MM.1S (cell line): Measurements from ENCODE around the gene LRRTM4.

ENCODE experiments used
- DNase-seq: peaks from one replicate; pipeline ENCODE4 v3.0.0-alpha.2; 2015
- H2AFZ ChIP-seq: fragments of 300-600 bp; sonication (generic); 2 replicates; pipeline ENCODE4 v1.6.0; 2016; ENCODE audit warnings: antibody characterized with exemption, low read length
- H3F3A ChIP-seq: fragments of 300-600 bp; sonication (generic); 2 replicates; pipeline ENCODE4 v1.6.1; 2016; ENCODE audit warnings: mild to moderate bottlenecking, antibody characterized with exemption, low read length, moderate library complexity, mixed read lengths; ENCODE audit not compliant: insufficient read depth
- H3K27ac ChIP-seq: fragments of 300-600 bp; sonication (generic); 2 replicates; pipeline ENCODE4 v1.5.1; 2016; ENCODE audit warnings: mild to moderate bottlenecking, low read length
- H3K27me3 ChIP-seq: fragments of 300-600 bp; sonication (generic); replicated peaks from 2 replicates; pipeline ENCODE4 v1.6.0; 2016; ENCODE audit warnings: low read length; ENCODE audit not compliant: insufficient read depth
- H3K36me3 ChIP-seq: fragments of 300-600 bp; sonication (generic); replicated peaks from 2 replicates; pipeline ENCODE4 v1.6.1; 2016; ENCODE audit warnings: mild to moderate bottlenecking, low read length, mixed read lengths; ENCODE audit not compliant: insufficient read depth
- H3K4me1 ChIP-seq: fragments of 300-600 bp; sonication (generic); 2 replicates; pipeline ENCODE4 v1.6.1; 2016; ENCODE audit warnings: low read length, mixed read lengths
- H3K4me2 ChIP-seq: fragments of 300-600 bp; sonication (generic); 2 replicates; pipeline ENCODE4 v1.6.0; 2016; ENCODE audit warnings: low read depth, low read length
- H3K4me3 ChIP-seq: fragments of 300-600 bp; sonication (generic); 2 replicates; pipeline ENCODE4 v1.5.1; 2016; ENCODE audit warnings: low read length, mixed read lengths
- H3K79me2 ChIP-seq: fragments of 300-600 bp; sonication (generic); 2 replicates; pipeline ENCODE4 v1.6.1; 2016; ENCODE audit warnings: mixed run types, low read length, mixed read lengths
- H3K9ac ChIP-seq: fragments of 300-600 bp; sonication (generic); 2 replicates; pipeline ENCODE4 v1.6.1; 2016; ENCODE audit warnings: low read length, mixed read lengths
- H3K9me2 ChIP-seq: fragments of 300-600 bp; sonication (generic); replicated peaks from 2 replicates; pipeline ENCODE4 v1.6.1; 2016; ENCODE audit warnings: mild to moderate bottlenecking, low read length, mixed read lengths; ENCODE audit not compliant: insufficient read depth
- H3K9me3 ChIP-seq: fragments of 300-600 bp; sonication (generic); replicated peaks from 2 replicates; pipeline ENCODE4 v1.6.1; 2016; ENCODE audit warnings: mild to moderate bottlenecking, low read length, mixed read lengths; ENCODE audit not compliant: insufficient read depth
- H4K20me1 ChIP-seq: fragments of 300-600 bp; sonication (generic); 2 replicates; pipeline ENCODE4 v1.6.1; 2016; ENCODE audit warnings: mild to moderate bottlenecking, low read length, moderate library complexity, mixed read lengths; ENCODE audit not compliant: insufficient read depth
- EZH2 ChIP-seq: fragments of 300-600 bp; sonication (generic); optimal IDR thresholded peaks from 2 replicates; pipeline ENCODE3; 2017; ENCODE audit warnings: low read depth, mild to moderate bottlenecking, antibody characterized with exemption, low read length, mixed read lengths
- EZH2phosphoT487 ChIP-seq: fragments of 300-600 bp; sonication (generic); IDR thresholded peaks from 2 replicates; pipeline ENCODE4 v1.6.1; 2018; ENCODE audit warnings: antibody characterized with exemption, low read length
- TF ChIP-seq, protein P1 (sequence below): fragments of 300-600 bp; sonication (generic); IDR thresholded peaks from 2 replicates; pipeline ENCODE4 v1.5.1; 2016; ENCODE audit warnings: antibody characterized with exemption, low read length, mixed read lengths

The LRRTM4 gene

GRCh38 chr2:76763276-76763675, 758.9 kb downstream of the LRRTM4 start:
- H3K36me3 ChIP-seq: no peaks in the 10 kb centered on the region
- no peaks in the 10 kb centered on the region for H4K20me1 ChIP-seq
- 0 out of 2 replicates have a peak, but pooled peaks cover 3% of the 10 kb centered on the region for H3F3A ChIP-seq
- peak; percentile 90 for DNase-seq
- H2AFZ ChIP-seq: no peak overlapping the region
- no peak for TF ChIP-seq EZH2
- TF ChIP-seq EZH2phosphoT487: no peak
- TF ChIP-seq, protein P1, sequence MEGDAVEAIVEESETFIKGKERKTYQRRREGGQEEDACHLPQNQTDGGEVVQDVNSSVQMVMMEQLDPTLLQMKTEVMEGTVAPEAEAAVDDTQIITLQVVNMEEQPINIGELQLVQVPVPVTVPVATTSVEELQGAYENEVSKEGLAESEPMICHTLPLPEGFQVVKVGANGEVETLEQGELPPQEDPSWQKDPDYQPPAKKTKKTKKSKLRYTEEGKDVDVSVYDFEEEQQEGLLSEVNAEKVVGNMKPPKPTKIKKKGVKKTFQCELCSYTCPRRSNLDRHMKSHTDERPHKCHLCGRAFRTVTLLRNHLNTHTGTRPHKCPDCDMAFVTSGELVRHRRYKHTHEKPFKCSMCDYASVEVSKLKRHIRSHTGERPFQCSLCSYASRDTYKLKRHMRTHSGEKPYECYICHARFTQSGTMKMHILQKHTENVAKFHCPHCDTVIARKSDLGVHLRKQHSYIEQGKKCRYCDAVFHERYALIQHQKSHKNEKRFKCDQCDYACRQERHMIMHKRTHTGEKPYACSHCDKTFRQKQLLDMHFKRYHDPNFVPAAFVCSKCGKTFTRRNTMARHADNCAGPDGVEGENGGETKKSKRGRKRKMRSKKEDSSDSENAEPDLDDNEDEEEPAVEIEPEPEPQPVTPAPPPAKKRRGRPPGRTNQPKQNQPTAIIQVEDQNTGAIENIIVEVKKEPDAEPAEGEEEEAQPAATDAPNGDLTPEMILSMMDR: no peak
- peak overlapping the region; percentile 47 for H3K4me2 ChIP-seq
- H3K9ac ChIP-seq: no peak overlapping the region
- no peaks in the 10 kb centered on the region for H3K27me3 ChIP-seq
- H3K79me2 ChIP-seq: no peaks in the 10 kb centered on the region
- H3K9me2 ChIP-seq: no peaks in the 10 kb centered on the region
- H3K4me3 ChIP-seq: no peak overlapping the region
- no peaks in the 10 kb centered on the region for H3K9me3 ChIP-seq
- H3K4me1 ChIP-seq: peaks cover 22% of the 10 kb centered on the region
- H3K27ac ChIP-seq: peak overlapping the region; percentile 25; the same call in 1 of the 2 replicates

- Histone ChIP-seq H3F3A (0 out of 2 replicates have a peak, but pooled peaks cover 3% of the 10 kb centered on the region), H4K20me1 (no peaks in the 10 kb centered on the region), H3K36me3 (no peaks in the 10 kb centered on the region), H3K9me2 (no peaks in the 10 kb centered on the region), H3K9ac (no peak overlapping the region), H3K79me2 (no peaks in the 10 kb centered on the region), H3K27me3 (no peaks in the 10 kb centered on the region), H3K4me1 (peaks cover 22% of the 10 kb centered on the region), H3K27ac (no peak overlapping the region), H3K4me3 (no peak overlapping the region), H3K4me2 (peak overlapping the region; percentile 27; the same call in 1 of the 2 replicates), H2AFZ (no peak overlapping the region), H3K9me3 (no peaks in the 10 kb centered on the region)
- DNase-seq: no peak
- TF ChIP-seq EZH2: no peak
- TF ChIP-seq EZH2phosphoT487: no peak
- TF ChIP-seq, protein P1: no peak
These were observed 761.8 kb downstream of the LRRTM4 start for GRCh38 chr2:76760367-76760704.

GRCh38 chr2:76759634-76760366, 762.4 kb downstream of the LRRTM4 start:
- Histone ChIP-seq H3K79me2 (no peaks in the 10 kb centered on the region), H3K9ac (no peak overlapping the region), H4K20me1 (no peaks in the 10 kb centered on the region), H3K4me1 (peaks cover 22% of the 10 kb centered on the region), H2AFZ (no peak overlapping the region; the same call in 1 of the 2 replicates), H3K4me3 (peak overlapping the region; percentile 16; the same call in 1 of the 2 replicates), H3F3A (0 out of 2 replicates have a peak, but pooled peaks cover 3% of the 10 kb centered on the region), H3K27ac (no peak overlapping the region), H3K9me2 (no peaks in the 10 kb centered on the region), H3K4me2 (peak overlapping the region; percentile 27; the same call in 1 of the 2 replicates), H3K36me3 (no peaks in the 10 kb centered on the region), H3K9me3 (no peaks in the 10 kb centered on the region), H3K27me3 (no peaks in the 10 kb centered on the region)
- TF ChIP-seq, protein P1: no peak
- DNase-seq: peak; percentile 12
